SK-N-MC (cell line): ENCODE measurements around the gene XDH.

Experiments used
- EZH2 ChIP-seq: fragments of 200-600 bp; sonication (generic); IDR thresholded peaks from one replicate; pipeline ENCODE4 v1.6.1; 2017; ENCODE audit warnings: antibody characterized with exemption
- FOXP2 ChIP-seq: optimal IDR thresholded peaks from 2 replicates; pipeline ENCODE3; 2011; ENCODE audit warnings: mild to moderate bottlenecking, moderate library complexity; ENCODE audit not compliant: insufficient read depth; ENCODE audit errors: extremely low read length, control extremely low read depth
- POLR2AphosphoS5 ChIP-seq: IDR thresholded peaks from 2 replicates; pipeline ENCODE4 v1.6.1; 2012; ENCODE audit warnings: mild to moderate bottlenecking, low read depth, low read length, borderline replicate concordance

DNA sequence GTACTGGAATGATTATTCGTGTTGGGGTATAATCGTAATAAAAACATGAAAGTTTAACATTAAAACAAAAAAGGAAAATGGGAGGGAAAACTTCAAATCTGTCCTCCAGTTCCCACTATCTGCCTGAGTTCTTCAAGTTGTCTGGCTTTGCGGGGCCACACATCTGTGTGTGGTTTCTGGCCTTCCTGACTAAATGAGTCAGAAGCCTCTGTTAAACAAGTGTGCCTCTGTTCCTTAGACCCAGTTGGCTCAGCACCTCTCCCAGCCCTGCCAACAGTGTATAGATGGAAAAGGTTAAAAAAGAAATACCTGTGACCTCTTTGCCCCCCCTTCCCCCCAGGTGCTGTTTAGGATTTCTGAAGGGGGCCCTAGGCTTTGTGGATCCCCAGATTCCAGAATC lies 30.2 kb downstream of the XDH start:
- TF ChIP-seq POLR2AphosphoS5 (no peak), EZH2 (no peak), FOXP2 (no peak)
